Measurements from ENCODE around the gene SIL1.

DNA sequence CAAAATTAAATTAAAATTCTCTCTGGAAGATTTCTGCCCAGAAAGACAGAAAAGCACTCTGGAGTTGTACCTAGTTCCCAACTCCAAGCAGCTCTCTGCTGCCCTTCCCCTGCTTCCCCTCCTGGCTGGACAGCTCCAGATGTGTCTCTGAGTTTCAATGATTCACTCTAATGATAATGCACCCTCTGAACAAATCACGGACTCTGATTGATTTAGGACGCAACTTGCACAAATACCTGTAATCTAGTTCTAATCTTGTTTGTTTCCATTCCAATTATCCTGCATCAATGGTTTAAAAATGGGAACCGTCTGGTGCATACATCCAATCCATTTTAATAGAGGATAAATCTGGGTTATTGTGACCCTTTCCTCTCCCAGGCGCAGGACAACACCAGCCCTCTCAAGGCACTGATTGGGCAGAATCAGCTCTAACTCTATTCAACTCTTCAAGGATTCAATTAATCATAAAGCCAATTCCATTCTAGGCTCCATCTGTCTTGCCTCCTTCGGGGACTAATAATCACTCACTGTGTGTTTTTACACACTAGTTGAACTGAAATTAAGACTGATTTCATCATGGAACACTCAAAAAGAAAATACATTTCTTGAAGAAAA lies 211.9 kb downstream of the SIL1 start:
- TF ChIP-seq EP300 (IDR thresholded peaks at IDR 0.05) (no peak), POLR2AphosphoS5 (IDR thresholded peaks at IDR 0.05) (no peak)
- TF ChIP-seq, protein P1, sequence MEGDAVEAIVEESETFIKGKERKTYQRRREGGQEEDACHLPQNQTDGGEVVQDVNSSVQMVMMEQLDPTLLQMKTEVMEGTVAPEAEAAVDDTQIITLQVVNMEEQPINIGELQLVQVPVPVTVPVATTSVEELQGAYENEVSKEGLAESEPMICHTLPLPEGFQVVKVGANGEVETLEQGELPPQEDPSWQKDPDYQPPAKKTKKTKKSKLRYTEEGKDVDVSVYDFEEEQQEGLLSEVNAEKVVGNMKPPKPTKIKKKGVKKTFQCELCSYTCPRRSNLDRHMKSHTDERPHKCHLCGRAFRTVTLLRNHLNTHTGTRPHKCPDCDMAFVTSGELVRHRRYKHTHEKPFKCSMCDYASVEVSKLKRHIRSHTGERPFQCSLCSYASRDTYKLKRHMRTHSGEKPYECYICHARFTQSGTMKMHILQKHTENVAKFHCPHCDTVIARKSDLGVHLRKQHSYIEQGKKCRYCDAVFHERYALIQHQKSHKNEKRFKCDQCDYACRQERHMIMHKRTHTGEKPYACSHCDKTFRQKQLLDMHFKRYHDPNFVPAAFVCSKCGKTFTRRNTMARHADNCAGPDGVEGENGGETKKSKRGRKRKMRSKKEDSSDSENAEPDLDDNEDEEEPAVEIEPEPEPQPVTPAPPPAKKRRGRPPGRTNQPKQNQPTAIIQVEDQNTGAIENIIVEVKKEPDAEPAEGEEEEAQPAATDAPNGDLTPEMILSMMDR (IDR thresholded peaks at IDR 0.05), result no peak

Measured in esophagus muscularis mucosa (tissue), 4 donors.